ENCODE results near the gene SH3GL1.

DNA sequence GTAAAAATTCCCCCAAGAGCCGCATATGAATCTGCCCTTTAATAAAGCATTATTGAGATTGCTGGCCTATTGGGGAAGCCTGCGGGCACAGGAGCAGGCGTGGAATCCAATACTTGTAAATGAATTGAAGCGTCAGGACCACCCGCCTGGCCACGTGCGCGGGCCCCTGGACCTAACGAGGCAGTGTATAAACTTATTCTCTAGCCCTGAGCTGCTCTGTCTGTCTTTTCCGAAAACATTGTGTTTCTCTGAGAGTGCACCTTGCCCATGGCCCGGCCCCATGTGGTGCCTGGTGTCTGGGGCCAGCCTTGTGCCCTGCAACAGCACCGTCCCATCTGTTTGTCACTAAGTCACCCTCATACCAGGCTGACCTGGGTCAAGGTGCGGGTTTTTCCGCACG, 42.8 kb upstream of the SH3GL1 start:
- no peak for TF ChIP-seq POLR2AphosphoS5 (IDR thresholded peaks at IDR 0.05; ENCODE audit: low read depth, low read length)
- no peak for TF ChIP-seq RCOR1 (IDR thresholded peaks at IDR 0.05; ENCODE audit: low read length)
- TF ChIP-seq JUND (IDR thresholded peaks at IDR 0.05), result no peak
- TF ChIP-seq EP300 (IDR thresholded peaks at IDR 0.05; ENCODE audit: borderline replicate concordance in 1 of 2, low read depth in 1 of 2, low read length in 1 of 2), result no peak
- no peak for TF ChIP-seq SMC3 (IDR thresholded peaks at IDR 0.05; ENCODE audit: low read depth, low read length)
- TF ChIP-seq, protein P1, sequence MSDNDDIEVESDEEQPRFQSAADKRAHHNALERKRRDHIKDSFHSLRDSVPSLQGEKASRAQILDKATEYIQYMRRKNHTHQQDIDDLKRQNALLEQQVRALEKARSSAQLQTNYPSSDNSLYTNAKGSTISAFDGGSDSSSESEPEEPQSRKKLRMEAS (IDR thresholded peaks at IDR 0.05; ENCODE audit: low read depth), result no peak
- TF ChIP-seq, protein P2, sequence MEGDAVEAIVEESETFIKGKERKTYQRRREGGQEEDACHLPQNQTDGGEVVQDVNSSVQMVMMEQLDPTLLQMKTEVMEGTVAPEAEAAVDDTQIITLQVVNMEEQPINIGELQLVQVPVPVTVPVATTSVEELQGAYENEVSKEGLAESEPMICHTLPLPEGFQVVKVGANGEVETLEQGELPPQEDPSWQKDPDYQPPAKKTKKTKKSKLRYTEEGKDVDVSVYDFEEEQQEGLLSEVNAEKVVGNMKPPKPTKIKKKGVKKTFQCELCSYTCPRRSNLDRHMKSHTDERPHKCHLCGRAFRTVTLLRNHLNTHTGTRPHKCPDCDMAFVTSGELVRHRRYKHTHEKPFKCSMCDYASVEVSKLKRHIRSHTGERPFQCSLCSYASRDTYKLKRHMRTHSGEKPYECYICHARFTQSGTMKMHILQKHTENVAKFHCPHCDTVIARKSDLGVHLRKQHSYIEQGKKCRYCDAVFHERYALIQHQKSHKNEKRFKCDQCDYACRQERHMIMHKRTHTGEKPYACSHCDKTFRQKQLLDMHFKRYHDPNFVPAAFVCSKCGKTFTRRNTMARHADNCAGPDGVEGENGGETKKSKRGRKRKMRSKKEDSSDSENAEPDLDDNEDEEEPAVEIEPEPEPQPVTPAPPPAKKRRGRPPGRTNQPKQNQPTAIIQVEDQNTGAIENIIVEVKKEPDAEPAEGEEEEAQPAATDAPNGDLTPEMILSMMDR (IDR thresholded peaks at IDR 0.05), result no peak
- no peak for TF ChIP-seq EZH2phosphoT487 (IDR thresholded peaks at IDR 0.05; ENCODE audit: borderline replicate concordance, low read depth)
